SW480 (cell line): ENCODE results near the gene AAGAB.
"Not testable (repeated sequence)": the region's sequence is repeated elsewhere in the genome, so short reads cannot be mapped to it uniquely, and the experiment has no call there.

ENCODE experiments used
- DNase-seq: peaks from one replicate; pipeline ENCODE4 v3.0.0-alpha.2; 2016; ENCODE audit warnings: low spot score

The AAGAB gene

DNA sequence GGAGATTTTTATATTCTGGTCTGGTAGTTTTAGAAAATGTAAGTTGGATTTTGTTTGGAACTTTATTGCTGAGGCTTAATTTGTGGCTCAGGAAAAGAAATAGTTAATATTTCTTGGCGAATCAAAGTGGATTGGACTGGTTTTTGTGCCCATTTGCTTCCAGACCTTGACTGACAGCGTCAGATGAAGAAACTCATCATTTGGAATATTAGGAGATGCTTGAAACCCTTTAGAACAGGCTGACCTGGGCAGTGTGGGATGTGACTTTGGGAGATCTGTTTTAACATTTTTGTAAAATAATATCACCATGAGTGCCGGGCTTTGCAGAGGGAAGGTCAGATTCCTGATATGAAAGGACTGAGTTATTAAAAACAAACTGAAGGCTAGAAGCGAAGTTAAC, 83.0 kb downstream of the AAGAB start:
- no peak for DNase-seq

DNA sequence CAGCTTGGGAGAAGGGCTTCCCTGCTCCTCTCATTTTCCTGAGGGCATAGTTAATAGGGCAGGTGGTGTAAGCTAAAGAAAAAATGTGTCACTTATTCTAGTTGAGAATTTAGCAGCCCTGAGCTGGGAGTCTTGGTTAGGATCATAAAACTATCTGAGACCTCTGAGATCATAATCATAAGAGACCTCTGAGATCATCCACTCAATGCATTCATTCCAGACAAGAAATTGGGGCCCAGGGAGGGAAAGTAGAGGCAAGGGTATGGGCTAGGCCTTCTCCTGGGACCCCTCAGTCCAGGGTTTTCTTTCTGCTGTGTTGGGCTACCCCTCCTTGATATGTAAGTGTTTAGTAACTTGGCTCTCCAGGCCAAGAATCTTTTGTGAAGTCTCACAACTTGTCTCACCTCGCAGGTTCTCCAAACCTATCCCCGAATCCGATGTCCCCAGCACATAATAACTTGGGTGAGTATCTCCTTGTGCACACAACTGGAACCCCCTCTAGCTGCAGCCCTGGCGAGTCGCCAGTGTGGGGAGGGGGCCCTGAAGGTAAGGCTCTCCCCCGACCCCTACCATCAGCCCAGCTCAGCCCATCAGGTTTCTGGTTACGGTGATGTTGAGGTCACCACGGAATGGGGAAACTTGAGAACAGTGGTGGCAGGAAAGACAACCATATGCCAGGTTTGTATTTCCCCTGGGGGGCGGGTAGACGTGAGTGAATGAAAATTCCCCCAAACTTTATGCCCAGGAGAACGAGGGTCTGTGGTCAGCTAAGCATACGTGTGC, 84.1 kb downstream of the AAGAB start:
- no peak for DNase-seq

DNA sequence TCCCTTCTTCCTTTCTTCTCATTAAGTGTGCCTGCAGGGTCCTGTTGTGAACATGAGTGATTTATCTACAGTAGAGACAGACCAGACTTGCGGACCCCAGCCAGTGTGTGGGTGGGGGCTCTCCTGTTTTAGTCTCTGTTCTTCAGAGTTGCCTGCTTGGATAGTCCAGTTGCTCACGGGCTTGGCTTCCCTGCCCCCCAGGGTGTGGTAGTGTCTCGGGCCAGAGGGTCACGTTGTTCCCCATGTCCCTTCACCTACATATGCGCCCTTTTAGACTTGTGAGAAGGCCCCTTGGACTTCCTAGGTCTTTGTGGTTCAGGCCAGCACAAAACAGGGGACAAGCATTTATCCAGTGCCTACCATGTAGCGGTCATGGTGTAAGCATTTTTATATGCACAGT, 85.8 kb downstream of the AAGAB start:
- no peak for DNase-seq

DNA sequence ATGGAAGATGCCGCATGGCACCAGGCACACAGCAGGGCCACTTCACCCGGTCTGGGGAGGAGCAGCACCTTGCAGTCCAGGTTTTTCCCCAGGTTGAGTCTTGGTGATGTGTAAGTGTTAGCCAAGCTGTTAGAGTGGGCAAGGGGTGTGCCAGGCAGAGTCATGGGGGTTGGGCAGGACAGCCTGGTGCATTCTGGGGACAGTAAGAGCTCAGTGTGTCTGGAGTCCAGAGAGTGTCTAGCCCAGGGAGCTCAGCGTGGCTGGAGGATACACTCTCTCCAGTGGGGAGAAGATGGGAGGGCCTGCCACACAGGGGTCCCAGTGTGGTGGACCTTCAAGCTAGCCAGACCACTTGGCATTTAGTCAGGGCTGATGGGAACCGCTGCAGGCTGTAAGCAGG, 87.4 kb downstream of the AAGAB start:
- no peak for DNase-seq

DNA sequence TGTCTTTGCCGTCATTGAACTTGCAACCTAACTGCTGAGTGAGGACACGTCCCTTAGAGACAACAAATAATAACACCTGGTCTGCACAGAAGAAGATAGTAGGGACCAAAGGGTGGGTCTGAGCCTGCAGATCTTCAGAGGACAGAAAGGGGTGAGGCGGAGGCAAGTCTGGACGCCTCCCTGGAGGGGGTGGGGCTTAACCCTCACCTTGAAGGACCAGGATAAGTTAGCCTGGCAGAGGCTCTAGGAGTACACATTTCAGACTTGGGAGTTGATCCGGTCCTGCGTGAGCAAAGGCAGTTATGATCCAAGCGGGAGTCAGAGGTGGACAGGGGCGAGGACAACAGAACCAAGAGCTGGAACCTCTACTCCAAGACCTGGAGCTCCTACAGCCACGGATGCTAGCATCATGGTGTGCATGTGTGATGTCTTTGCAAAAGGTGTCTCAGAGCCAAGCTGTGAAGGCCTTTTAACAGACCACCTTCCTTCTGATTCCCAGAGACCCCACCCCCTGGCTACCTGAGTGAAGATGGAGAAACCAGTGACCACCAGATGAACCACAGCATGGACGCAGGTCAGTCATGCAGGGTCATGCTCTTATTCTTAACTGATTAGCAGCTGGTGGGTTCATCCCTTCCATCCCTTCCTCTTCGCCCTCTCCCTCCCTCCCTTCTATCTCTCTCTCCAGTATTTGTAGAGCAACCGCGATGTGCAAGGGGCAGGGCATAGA, 88.0 kb downstream of the AAGAB start:
- DNase-seq, result no peak

DNA sequence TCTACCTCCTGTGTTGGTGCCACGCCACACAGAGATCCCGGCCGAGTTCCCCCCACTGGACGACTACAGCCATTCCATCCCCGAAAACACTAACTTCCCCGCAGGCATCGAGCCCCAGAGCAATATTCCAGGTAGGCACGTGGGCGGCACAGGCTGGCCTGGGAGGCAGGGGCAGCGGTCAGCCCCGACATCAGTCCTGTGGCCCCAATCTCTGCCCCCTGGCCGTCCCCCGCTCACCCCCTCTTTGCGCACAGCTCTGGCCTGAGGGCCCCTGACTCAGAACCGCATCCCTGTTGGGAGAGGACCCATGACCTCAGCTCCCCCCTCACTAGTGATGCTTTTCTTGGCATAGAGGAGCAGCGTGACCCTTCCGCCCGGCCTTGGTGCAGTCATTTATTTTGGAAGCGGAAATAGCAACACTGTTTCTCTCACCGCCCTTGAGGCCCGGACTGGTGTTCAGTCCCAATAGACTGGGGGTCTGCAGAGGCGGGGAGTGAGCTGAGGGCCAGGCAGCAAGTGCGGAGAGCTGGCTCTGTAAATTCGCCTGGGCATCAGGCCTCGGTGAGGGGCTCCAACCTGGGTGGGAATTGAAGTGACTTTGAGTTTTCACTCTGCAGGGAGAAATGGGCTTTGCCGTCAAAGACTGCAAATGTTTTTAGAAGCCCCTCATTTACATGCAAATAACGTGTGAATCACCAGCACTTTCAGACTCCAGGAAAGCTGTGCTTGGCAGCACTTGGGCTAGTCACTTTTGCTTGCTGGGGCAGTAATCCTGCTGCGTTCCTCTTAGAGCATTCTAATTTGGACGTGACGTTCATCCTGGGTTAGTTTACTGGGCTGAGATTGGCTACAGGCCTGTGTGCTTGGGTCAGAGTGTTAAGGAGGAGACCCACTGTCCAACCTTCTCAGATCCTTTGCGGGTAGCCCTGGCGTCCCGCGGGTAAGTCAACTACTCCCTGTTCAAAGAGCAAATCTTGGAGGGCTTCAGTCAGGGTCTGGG, 88.9 kb downstream of the AAGAB start:
- no peak for DNase-seq

DNA sequence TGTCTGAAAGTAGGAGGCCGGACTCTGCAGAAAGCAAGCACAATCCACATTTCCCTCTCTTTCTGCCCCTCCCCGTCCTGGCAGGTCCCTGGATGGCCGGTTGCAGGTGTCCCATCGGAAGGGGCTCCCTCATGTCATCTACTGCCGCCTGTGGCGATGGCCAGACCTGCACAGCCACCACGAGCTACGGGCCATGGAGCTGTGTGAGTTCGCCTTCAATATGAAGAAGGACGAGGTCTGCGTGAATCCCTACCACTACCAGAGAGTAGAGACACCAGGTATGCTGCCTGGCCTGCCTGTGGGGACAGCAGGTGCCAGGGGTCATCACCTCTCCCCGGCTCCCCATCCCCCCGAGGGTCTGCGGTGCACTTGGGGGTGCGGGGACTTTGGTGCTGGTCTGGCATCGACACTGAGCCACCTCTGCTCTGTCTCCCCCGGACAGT, 89.6 kb downstream of the AAGAB start:
- DNase-seq, result no peak

DNA sequence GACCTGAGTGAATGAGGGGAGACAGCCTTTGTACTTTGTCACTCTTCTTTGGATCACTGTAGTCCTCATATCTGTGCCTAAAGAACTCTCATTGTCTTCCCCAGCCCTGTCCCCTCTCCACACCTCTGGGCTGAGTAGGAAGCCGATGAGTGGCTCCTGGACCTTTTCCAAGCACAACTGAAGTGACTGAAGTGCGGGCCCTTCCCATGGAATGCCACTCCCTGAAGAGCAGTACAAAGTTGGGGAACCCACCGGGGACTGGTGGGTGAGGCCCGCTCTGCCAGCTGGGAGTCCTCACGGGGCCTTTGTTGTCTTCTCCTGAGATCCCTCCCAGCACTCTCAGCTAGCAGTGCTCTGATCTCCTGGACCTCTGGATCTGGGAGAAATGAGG, 90.1 kb downstream of the AAGAB start:
- DNase-seq, result no peak

DNA sequence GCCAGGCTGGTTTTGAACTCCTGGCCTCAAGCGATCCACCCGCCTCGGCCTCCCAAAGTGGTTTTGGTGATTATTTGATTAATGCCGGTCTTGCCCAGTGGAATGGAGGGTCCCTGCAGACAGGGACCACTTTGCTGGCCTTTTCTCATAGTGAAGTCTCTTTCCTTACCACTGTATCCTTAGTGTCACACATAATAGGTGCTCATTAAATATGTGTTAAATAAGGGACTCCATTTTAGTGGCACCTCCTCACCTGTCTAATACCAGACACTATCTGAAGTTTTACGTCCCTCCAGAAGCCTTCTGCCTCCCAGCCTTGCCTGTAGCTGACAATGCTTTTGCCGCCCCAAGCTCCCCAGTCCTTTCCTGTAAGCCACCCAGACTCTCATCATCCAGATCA, 91.3 kb downstream of the AAGAB start:
- no peak for DNase-seq

DNA sequence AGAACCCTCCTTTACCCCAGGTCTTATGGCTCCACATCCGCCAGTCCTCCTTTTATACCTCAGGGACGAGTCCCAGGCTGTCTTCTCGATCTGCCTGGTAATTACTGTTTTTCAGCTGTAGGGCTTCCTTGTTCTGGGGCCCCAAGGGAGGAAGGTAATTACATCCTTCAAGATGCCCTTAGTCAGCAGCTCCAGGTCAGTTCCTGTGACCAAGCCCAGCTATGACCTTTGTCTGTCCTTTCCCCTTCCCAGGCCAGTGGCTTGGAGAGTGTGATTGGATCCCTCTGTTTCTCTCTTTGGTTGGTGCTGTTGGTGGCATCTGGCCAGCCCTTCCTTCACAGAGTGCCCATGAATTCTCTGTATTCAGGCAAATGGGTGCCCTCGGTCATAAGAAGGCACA, 92.6 kb downstream of the AAGAB start:
- no peak for DNase-seq

DNA sequence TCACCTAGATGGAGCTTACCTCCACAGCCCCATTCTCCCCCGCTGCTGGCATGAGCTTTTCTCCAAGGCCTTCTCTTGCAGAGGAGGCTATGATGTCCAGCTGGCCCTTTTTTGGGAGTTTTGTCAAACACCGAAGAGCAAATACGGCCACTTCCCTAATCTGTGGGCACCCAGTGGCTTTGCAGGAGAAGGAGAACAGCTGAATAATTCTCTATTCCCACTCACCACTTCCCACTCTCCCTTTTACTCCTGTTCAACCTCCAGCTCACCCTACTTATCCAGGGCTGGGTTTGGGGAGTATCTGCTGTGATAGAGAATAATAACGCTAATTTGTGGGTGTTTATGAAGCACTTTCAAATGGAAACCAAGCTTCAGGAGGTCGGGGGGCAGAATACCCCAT, 93.0 kb downstream of the AAGAB start:
- DNase-seq, result no peak

DNA sequence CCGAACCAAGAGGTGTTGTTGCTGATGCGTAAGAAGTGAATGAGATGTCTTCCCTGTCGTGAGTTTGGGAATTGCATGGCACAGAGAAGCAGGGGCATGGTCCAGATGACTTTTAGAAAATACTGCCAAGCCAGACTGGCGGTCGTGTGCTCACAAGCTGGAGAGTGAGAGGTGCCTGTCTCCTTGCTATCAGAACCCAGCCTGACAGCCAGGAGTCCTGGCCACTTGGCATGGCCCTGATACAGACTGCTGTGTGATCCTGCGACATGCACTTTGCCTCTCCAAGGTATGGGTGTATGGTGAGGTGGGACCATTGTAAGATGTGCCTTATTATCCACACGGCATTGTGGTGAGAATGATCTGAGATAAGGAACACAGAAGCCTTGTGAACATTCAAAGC, 96.1 kb downstream of the AAGAB start:
- DNase-seq, result no peak

DNA sequence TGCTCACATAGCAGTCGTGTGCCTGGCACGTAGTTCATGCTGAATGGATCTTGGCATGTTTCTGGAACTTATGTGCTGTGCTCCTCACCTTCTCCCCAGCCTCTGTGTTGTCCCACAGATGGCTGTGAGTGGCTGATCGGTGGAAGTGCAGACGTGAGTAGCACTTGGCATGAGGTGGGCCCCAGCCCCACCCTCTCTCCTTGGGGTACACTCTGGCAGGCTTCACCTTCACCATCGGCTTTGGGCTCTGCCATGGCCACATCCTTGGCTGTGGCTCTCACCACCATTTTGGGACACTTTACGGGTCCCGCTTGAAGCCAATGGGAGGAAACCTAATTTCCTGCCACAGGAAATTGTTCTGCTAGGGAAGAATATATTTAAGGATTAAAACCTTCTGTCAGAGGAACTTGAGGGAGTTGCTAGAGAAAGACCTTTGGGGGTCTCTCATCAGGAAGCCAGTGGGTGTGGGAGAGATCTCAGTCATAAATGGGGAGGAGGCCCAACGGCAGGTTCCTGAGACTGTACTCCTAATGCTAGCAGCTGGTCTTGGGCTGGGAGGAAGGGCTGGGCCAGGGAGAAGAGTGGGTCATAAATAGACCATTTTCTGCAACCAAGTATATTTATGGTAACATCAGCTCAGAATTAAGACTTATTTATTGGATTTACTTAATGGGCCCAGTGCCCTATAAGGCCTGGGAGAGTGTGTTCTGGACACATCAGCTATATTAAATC, 96.8 kb downstream of the AAGAB start:
- no peak for DNase-seq

DNA sequence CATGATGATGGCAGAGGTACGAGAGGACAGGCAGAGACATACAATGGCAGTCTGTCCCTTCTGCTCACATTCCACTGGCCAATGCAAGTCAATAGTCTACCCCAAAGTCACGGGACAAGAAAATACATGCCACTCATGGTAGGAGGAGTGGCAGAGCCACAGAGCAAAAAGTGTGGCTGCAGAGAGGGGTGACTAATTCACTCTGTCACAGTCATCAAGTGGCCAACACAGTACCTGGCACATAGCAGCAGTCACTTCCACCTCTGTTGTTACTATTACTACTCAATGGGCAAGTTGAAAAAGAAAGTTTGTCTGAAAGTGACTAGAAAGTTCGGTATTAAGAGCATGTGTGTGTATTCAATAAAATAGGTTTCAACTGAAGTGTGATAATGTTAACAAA, 97.6 kb downstream of the AAGAB start:
- DNase-seq, result no peak

DNA sequence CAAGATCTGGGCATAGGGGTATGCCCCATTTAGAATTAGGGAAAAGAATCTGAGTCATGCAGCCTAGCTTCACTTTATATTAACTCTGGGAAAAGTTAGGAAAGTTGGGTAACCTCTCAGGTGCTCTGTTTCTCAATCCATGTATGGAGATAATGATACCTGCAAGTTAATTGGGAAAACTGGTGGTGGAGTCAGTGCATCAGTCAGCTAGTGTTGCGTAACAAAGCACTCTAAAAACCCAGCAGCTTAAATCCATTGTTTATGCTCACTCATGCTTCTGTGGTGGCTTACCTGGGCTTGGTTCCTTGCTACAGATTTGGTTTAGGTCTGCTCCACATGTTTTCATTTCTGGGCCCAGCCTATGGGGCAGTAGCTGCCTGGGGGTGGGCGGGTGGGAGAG, 98.0 kb downstream of the AAGAB start:
- no peak for DNase-seq

DNA sequence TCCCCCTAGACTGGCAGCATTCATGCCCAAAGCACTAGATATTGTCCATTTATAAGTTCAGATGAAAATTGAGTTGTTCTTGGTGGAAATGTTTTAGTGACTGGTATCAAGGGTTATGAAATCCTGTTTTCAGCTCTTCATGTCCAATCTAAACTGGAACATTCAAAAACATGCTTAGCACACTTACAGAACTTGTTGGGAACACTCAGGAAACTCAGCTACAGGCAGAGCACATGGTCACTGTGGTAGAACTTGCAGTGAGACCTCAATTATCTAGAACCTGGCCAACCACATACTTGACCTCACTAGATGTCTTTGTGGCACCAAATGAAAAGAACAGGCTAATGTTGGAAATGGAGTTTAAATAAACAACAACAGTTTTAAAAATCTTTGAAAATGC, 100.2 kb downstream of the AAGAB start:
- no peak for DNase-seq

DNA sequence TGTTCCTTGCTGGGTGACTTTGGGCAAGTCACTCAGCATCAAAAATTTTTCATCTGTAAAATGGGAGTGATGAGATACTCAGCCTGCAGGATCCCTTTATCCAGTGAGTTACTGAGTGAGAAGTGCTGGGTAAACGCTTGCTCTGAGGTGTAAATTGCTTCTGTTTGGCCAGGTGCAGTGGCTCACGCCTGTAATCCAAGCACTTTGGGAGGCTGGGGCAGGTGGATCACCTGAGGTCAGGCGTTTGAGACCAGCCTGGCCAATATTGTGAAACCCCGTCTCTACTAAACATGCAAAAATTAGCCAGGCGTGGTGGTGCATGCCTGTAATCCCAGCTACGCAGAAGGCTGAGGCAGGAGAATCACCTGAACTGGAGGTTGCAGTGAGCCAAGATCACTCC, 101.4 kb downstream of the AAGAB start:
- not testable (repeated sequence) for DNase-seq

DNA sequence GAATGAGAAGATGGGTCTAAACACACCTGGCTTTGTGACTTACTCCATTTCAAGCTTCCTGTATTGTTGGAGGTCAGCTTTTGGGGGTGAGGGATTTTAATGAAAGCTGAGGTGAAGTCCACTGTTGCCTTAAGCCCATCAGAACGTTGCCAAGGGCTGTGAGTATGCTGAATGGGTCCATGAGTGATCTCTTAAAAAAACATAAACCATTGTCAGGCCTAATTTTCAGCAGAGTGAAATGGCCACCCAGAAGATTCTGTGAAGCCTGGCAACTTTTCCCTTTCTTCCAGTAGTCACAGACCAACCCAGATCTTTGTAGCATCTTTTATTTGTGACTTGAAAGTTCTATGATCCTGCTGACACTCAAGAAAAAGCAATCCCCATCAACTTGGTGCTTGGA, 102.0 kb downstream of the AAGAB start:
- no peak for DNase-seq
